Measurements from ENCODE around the gene SPIC.
"Not testable (repeated sequence)": the region's sequence is repeated elsewhere in the genome, so short reads cannot be mapped to it uniquely, and the experiment has no call there.

SPIC gene

GRCh38 chr12:101474711-101475386, at the start of gene SPIC:
Gene SPIC, plus strand, starts transcription at chr12:101475336. Its CDS starts 1,569 bp downstream, at chr12:101476905.
- no peak for DNase-seq (ENCODE audit: low spot score)

DNA sequence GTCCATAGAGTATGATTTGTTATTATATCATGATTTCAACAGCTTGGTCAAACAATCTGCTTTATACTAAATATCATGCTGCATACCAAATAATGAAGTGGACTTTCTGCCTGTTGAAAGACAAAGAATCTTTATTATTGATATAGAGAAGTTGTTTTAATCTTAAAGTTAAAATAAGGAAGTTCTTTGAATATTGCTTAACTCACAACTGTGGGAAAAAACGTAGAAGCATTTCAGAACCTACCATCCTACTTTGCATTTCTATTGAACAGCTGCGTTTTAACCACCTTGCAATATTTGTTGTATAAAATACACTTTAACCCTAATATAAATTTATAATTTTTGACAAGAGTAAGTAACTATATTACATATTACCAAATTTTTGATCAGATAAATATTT, 44.7 kb upstream of the SPIC start:
- DNase-seq (ENCODE audit: low spot score): no peak

DNA sequence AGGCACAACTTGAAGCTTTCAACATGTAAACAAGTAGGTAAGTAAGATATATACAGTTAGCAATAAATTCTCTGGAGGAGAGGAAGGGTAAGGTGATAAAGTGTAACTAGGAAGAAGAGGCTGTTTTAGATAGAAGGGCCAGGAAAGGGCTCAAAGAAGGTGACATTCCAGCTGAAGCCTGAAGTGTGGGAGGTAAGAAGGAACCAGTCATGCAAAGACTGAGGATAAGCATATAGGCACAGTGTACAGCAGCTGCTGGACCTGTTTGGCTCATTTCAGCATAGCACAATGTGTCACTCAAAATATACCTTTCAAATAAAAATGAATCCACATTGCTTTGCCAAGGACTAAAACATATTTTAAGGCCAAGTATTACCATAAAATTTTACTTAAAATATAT, 39.0 kb upstream of the SPIC start:
- DNase-seq (ENCODE audit: low spot score): no peak

DNA sequence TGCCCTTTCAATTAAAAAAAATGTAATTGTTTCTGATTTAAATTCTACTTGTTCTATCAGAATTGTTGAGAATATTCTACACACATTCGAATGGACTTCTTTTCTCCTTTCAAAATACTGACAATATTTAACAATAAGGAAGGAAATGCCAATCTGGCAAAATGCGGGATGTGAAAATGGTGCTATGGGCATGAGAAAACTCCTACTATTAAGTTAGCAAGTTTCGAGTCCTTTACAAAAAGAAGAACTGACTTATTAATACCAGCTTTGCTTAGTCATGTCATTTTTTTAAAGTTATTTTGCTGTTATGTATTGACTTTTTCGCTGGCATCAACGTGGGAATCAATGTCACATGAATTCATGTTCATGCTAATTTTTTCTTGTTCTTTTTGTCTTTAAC, 35.9 kb upstream of the SPIC start:
- DNase-seq (ENCODE audit: low spot score): no peak

DNA sequence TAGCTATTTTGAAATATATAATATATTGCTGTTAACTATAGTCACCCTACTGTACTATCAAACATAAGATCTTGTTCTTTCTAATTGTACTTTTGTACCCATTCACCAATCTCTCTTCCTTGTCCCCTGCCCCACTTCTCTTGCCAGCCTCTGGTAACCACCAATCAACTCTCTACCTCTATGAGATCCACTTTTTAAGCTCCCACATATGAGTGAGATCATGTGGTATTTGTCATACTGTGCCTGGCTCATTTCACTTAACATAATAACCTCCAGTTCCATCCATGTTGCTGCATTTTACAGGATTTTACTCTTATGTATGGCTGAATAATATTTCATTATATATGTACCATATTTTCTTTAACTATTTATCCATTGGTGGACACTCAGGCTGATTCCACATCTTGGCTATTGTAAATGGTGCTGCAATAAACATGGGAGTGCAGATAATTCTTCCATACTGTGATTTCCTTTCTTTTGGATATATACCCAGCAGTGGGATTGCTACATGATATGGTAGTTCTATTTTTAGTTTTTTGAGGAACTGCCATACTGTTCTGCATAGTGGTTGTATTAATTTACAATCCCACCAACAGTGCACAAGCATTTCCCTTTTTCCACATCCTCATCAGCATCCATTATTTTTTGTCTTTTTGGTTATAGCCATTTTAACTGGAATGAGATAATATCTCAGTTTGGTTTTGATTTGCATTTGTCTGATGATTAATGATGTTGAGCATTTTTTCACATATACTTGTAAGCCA, 33.5 kb upstream of the SPIC start:
- no peak for DNase-seq (ENCODE audit: low spot score)

DNA sequence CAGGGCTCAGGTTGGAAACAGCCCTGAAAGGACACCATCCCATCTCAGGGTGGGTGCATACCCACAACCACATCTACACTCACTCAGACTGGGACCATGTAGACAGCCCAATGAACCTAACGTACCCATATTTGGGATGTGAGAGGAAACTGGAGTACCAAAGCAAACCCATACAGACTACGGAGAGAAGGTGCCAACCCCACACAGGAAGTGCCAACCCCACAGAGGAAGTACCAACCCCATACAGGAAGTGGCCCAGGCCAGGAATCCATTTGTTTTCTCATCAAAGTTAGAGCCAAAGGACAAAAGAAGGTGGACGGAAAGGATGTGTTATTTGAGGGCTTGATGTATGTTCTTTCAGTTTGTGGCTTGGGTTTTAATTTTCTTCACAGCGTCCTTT, 19.5 kb upstream of the SPIC start:
- DNase-seq (ENCODE audit: low spot score): no peak

DNA sequence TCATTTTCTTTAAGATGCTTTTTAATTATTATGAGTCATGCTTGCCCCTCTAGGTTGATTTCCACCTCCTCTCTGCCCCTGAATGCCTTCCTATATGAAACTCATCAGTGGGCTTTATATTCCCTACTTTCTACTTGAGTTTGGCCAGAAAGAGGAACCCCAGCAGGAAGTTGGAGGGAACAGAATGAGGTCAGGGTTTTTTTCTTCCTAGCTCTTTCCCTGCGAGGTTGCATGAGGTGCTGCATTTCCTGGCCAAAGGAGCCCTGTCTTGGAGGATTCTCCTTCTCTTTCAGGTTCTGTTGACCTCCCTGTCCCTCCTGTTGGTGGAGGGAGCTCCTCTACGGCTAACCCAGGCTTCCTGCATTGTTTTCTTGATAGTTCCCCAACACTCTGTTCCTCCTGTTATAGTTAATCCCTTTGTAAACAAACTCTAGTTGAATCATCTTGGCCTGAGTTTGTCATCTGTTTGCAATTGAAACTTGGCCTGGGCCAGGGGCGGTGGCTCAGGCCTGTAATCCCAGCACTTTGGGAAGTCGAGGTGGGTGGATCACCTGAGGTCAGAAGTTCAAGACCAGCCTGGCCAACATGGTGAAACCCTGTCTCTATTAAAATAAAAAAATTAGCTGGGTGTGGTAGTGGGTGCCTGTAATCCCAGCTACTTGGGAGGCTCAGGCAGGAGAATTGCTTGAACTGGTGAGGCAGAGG, 15.3 kb upstream of the SPIC start:
- peak; percentile 51 for DNase-seq (ENCODE audit: low spot score)

DNA sequence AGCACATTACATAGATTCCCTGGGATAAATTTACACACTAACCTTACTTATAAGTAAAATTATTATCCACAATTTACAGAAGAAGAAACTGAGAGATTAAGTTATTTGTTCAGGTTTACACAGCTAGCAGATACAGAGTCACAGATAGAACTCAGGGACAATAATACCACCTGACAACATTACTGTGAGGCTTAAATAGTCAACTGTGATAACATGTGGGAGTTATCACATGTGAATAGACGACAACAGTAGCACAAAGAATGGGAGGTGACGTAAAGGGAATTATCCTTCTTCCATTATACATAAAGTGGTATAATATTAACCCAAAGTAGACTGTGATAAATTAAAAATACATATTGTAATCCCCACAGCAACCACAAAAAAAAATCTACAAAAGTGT, 6.2 kb upstream of the SPIC start:
- DNase-seq (ENCODE audit: low spot score): no peak

DNA sequence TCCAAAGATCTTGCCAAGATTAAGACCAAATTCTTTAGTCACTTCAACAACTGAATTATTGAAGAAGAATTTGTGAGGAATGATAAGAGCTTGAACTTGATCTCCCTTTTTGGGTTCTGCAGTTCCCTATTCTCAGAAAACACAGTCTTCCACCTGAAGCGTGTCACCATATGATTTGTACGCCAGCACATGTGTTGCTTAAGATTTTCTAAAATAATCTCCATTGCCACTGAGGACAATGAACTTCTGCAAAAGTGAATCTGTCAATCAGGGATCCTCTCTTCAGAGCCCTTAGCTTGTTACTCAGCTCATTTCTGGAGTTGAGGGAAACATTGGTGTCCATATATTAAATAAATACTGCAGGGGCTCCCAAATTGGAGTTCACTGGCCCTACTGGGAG, 4.2 kb upstream of the SPIC start:
- DNase-seq (ENCODE audit: low spot score): no peak

GRCh38 chr12:101471878-101472277, 3.3 kb upstream of the SPIC start:
- DNase-seq (ENCODE audit: low spot score): not testable (repeated sequence)

- no peak for DNase-seq (ENCODE audit: low spot score)
Measured at GRCh38 chr12:101474248-101474647, 888 bp upstream of the SPIC start.

GRCh38 chr12:101475751-101476305, 692 bp downstream of the SPIC start:
- peak; percentile 13 for DNase-seq (ENCODE audit: low spot score)

DNA sequence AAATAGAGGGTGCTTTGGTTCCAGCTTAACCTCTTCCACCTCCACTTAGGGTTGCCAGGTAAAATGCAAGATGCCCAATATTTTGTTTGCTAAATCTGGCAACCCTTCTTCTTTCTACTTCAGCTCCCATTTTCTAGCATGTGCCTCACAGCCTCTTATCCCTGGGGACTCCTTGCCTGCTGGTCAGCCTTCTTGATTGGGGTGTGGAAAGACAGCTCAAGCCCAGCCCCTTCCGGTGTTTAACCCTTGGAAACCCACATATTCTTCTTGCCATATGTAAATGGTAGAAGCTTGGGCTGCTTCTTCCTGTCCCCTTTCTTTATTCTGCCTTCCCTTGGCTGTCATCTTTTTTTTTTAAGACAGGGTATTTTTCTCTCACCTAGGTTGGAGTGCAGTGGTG, 5.7 kb downstream of the SPIC start:
- no peak for DNase-seq (ENCODE audit: low spot score)

DNA sequence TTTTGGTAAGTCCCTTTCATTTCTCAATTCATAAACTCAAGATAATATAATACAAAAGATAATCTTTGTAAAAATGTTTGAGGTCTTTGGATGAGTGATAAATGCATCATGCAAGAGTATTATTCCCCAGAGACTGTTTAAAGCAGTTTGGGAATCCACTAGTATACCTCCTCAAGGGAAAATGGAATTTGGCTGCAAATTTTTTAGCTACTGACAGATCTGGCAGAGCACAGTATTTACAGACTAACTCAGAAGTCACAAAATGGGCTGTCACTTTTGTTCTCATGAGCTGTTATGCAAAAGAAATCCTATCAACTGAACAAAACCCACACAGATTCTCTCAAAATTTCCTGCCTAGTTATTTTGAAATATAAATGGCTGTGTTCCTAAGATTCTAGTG, 9.9 kb downstream of the SPIC start:
- no peak for DNase-seq (ENCODE audit: low spot score)

DNA sequence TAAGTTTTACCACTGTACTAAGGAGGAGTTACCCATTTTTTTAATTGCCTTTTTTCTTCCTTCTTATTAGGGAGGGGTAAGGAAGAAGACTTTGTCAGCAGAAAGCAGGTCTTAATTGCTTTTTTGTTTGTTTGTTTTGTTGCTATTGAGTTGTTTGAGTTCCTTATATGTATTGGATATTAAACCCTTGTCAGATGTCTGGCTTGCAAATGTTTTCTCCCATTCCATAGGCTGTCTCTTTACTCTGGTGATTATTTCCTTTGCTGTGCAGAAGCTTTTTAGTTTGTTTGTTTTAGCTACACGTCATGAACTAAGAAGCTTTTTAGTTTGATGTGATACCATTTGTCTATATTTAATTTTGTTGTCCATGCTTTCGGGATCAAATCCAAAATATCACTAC, 13.3 kb downstream of the SPIC start:
- DNase-seq (ENCODE audit: low spot score): no peak

GRCh38 chr12:101490286-101490920, 15.3 kb downstream of the SPIC start:
- DNase-seq (ENCODE audit: low spot score): peak; percentile 75

DNA sequence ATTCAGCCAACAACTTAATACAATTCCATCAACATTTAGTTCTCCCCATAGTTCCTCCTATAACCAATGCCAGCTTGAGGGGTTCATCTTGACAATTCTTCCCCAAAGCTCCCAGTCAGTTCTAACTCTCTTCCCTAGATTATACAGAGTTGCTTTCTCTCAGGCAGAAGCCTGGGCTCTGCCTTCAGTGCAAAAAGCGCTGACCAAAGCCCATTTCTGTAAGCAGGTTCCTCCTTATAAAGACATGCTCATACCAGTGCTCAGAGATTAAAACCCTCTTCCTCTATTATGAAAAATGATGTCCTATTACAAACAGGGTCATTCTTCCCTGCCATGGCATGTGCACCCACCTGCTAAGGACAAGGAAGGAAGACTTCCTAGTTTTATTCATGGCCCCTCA, 16.2 kb downstream of the SPIC start:
- no peak for DNase-seq (ENCODE audit: low spot score)

GRCh38 chr12:101493556-101493955, 18.4 kb downstream of the SPIC start:
- no peak for DNase-seq (ENCODE audit: low spot score)

- no peak for DNase-seq (ENCODE audit: low spot score)
Measured at GRCh38 chr12:101498252-101498651, 23.1 kb downstream of the SPIC start.

GRCh38 chr12:101501410-101501995, 26.4 kb downstream of the SPIC start:
- no peak for DNase-seq (ENCODE audit: low spot score)

DNA sequence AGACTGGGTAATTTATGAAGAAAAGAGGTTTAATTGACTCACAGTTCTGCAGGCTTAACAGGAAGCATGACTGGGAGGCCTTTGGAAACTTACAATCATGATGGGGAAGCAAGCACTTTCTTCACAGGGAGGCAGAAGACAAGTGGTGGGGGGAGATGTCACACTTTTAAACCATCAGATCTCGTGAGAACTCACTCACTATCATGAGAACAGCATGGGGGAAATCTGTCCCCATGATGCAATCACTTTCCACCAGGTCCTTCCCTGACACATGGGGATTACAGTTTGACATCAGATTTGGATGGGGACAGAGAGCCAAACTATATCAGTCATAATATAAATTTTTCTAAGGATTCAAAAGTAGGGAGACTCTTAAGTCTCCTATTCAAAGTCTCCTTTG, 46.0 kb downstream of the SPIC start:
- no peak for DNase-seq (ENCODE audit: low spot score)

DNA sequence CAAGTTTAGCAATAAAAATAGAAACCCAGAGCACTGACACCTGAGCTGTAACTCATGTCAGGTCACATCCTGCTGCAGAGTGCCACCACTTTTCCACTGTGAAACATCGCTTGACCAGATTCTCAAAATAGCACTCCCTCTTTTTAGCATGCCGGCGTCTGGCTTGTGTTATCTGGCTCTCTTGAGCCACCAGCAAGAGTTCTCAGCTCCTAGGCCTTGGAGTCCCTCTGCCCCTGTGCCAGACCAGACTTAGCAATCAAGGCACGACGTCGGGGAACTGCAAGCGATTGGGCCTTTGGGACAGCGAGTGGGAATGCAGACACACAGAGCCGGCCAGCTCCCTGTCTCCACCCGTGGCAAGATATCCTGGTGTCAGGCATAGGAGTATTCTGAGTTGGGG, 52.5 kb downstream of the SPIC start:
- no peak for DNase-seq (ENCODE audit: low spot score)
